ENCODE results near the gene TCF12.

- TF ChIP-seq CTCF (optimal IDR thresholded peaks at IDR 0.05 in 1 of 3, IDR thresholded peaks at IDR 0.05 in 1 of 3, conservative IDR thresholded peaks at IDR 0.05 in 1 of 3; ENCODE audit: extremely low read depth in 1 of 3, insufficient read depth in 2 of 3, low read length in 3 of 3), result no peak
- TF ChIP-seq EZH2 (IDR thresholded peaks at IDR 0.05; ENCODE audit: low read length), result no peak
Measured at GRCh38 chr15:56910801-56911200, 7.6 kb upstream of the TCF12 start.

Measured in keratinocyte (primary cell).